HepG2 (cell line): ENCODE data around the gene GNA14. TPM values are rescaled to one million over a fixed set of nuclear protein-coding genes. Genes with fewer than 3 reads are reported as not detected.

Experiments
- ATAC-seq: fragments of 200-7000 bp; cut with Tn5 transposase; 3 replicates; pipeline ENCODE4 v1.9.1; 2020; ENCODE audit warnings: mild to moderate bottlenecking, moderate library complexity
- BruUV-seq: library from RNA; stranded (reverse); fragments of 400-500 nt; replicated peaks from 2 replicates; lab custom pipeline; 2021; lab: Mats Ljungman, UMichigan
- CTCF ChIA-PET: fragments of 300-600 bp; formaldehyde crosslinking; extraction: SDS; loops from one replicate; lab custom pipeline; 2021; ENCODE audit warnings: low total read pairs, inconsistent platforms, low intra/inter-chr PET ratio; lab: Yijun Ruan, JAX
- POLR2A ChIA-PET: fragments of 350-600 bp; sonication (Branson Sonifier 250); formaldehyde crosslinking; loops from one replicate; lab custom pipeline; 2020; ENCODE audit warnings: antibody characterized with exemption, inconsistent platforms; lab: Yijun Ruan, JAX
- DNase-seq: peaks from one replicate; pipeline ENCODE4 v3.0.0-alpha.2; 2015; ENCODE audit warnings: low spot score
- FAIRE-seq: peaks from 3 replicates; lab custom pipeline; 2011; peaks lifted over from hg19 to GRCh38; lab: Jason Lieb, UNC
- H2AFZ ChIP-seq: one replicate; pipeline ENCODE4 v1.6.1; 2011; ENCODE audit warnings: low read length, inconsistent platforms
- H3K27ac ChIP-seq: fragments of 300-600 bp; 3 replicates; pipeline ENCODE4 v1.8.0; 2011; ENCODE audit warnings: mixed run types, mild to moderate bottlenecking, mixed read lengths, low read length, inconsistent platforms; ENCODE audit not compliant: insufficient read depth; ENCODE audit errors: extremely low read length
- H3K27me3 ChIP-seq, 2 experiments: fragments of 200-600 bp in 1 of 2; 2 replicates in 1 of 2; 3 replicates in 1 of 2; pipeline versions ENCODE4 v1.6.0 to v1.8.0; 2011; ENCODE audit warnings: low read length in 2 of 2, mild to moderate bottlenecking in 2 of 2, moderate library complexity in 2 of 2, inconsistent platforms in 1 of 2; ENCODE audit not compliant: insufficient read depth in 2 of 2, control insufficient read depth in 1 of 2
- H3K36me3 ChIP-seq, 2 experiments: fragments of 200-600 bp in 1 of 2; replicated peaks in 1 of 2; 2 replicates in 1 of 2; 3 replicates in 1 of 2; pipeline versions ENCODE4 v1.5.1 to v1.8.0; 2011; ENCODE audit warnings: low read length in 2 of 2, inconsistent platforms in 1 of 2; ENCODE audit not compliant: insufficient read depth in 2 of 2, control insufficient read depth in 1 of 2
- H3K4me1 ChIP-seq: 2 replicates; pipeline ENCODE4 v1.5.1; 2012; ENCODE audit warnings: low read length, inconsistent platforms; ENCODE audit not compliant: insufficient read depth
- H3K4me2 ChIP-seq: 2 replicates; pipeline ENCODE4 v1.6.0; 2011; ENCODE audit warnings: low read depth, low read length, inconsistent platforms
- H3K4me3 ChIP-seq, 3 experiments: fragments of 200-600 bp in 1 of 3; sonication (generic), shearing (Covaris generic) in 1 of 3; replicated peaks in 1 of 3; 2 replicates each; pipeline ENCODE4 v1.5.1; 2011 to 2016; ENCODE audit warnings: low read length in 3 of 3, inconsistent platforms in 2 of 3, low read depth in 2 of 3, mild to moderate bottlenecking in 2 of 3, control low read depth in 1 of 3, mixed read lengths in 1 of 3; ENCODE audit not compliant: insufficient read depth in 1 of 3
- H3K79me2 ChIP-seq: one replicate; pipeline ENCODE4 v1.6.1; 2011; ENCODE audit warnings: low read length, inconsistent platforms; ENCODE audit not compliant: insufficient read depth
- H3K9ac ChIP-seq: 2 replicates; pipeline ENCODE4 v1.6.0; 2011; ENCODE audit warnings: mild to moderate bottlenecking, low read depth, low read length, inconsistent platforms; ENCODE audit not compliant: insufficient read depth
- H3K9me3 ChIP-seq: 2 replicates; pipeline ENCODE4 v1.5.1; 2012; ENCODE audit warnings: mild to moderate bottlenecking, low read length
- H4K20me1 ChIP-seq: 2 replicates; pipeline ENCODE4 v1.6.0; 2011; ENCODE audit warnings: inconsistent platforms, mild to moderate bottlenecking, low read length, moderate library complexity; ENCODE audit not compliant: insufficient read depth
- ATF1 ChIP-seq: IDR thresholded peaks from 2 replicates; pipeline ENCODE4 v1.6.1; 2016; ENCODE audit warnings: mild to moderate bottlenecking, control low read depth
- ATF7-NPFF ChIP-seq: sonication (generic); formaldehyde crosslinking; IDR thresholded peaks from 2 replicates; pipeline ENCODE4 v1.8.1; 2023; ENCODE audit warnings: mild to moderate bottlenecking, low read depth, missing genetic modification reagents, moderate library complexity
- CBX2 ChIP-seq, 2 experiments: fragments of 200-600 bp in 1 of 2; sonication (generic); formaldehyde crosslinking in 1 of 2; IDR thresholded peaks; 2 replicates each; pipeline versions ENCODE4 v1.7.0 to v1.8.1; 2018 to 2022; ENCODE audit warnings: low read depth in 2 of 2, low read length in 1 of 2, mild to moderate bottlenecking in 1 of 2, missing genetic modification reagents in 1 of 2
- FLYWCH1 ChIP-seq: sonication (generic); formaldehyde crosslinking; IDR thresholded peaks from 2 replicates; pipeline ENCODE4 v1.8.1; 2023; ENCODE audit warnings: mild to moderate bottlenecking, missing genetic modification reagents
- IKZF1 ChIP-seq: fragments of 450-650 bp; IDR thresholded peaks from 2 replicates; pipeline ENCODE4 v1.7.1; 2016
- SALL1 ChIP-seq: sonication (generic); formaldehyde crosslinking; IDR thresholded peaks from 2 replicates; pipeline ENCODE4 v1.8.0; 2022; ENCODE audit warnings: mild to moderate bottlenecking, missing genetic modification reagents
- SP4 ChIP-seq: sonication (generic); formaldehyde crosslinking; IDR thresholded peaks from 2 replicates; pipeline ENCODE4 v1.8.1; 2023; ENCODE audit warnings: mild to moderate bottlenecking, missing genetic modification reagents
- STAG1 ChIP-seq: sonication (generic); formaldehyde crosslinking; IDR thresholded peaks from 2 replicates; pipeline ENCODE4 v1.4.0; 2020; ENCODE audit warnings: missing genetic modification reagents
- TBX2 ChIP-seq: sonication (generic); formaldehyde crosslinking; IDR thresholded peaks from 2 replicates; pipeline ENCODE4 v1.5.0; 2020; ENCODE audit warnings: missing genetic modification reagents, mild to moderate bottlenecking, borderline replicate concordance
- ZNF383 ChIP-seq: sonication (generic); formaldehyde crosslinking; IDR thresholded peaks from 2 replicates; pipeline ENCODE4 v1.4.0; 2020; ENCODE audit warnings: missing genetic modification reagents, mild to moderate bottlenecking, borderline replicate concordance
- WGBS: methylation state at CpG from one replicate; pipeline ENCODE4 v1.1.6; 2017; ENCODE audit warnings: low lambda C conversion rate; 5-methylcytosine and 5-hydroxymethylcytosine counted together
- in situ Hi-C: cut with HindIII; loops from 2 replicates; pipeline ENCODE4 v1.10.0; 2017; ENCODE audit warnings: low pct_unique_long_range_greater_than_20kb; ENCODE audit not compliant: extremely low pct_ligation_motif_present
- intact Hi-C: fragments of 100-400 bp; cut with micrococcal nuclease; formaldehyde crosslinking; loops from one replicate; pipeline ENCODE4 v1.10.0; 2022; ENCODE audit not compliant: unreplicated experiment
- polyA plus RNA-seq, 8 experiments: library from polyadenylated mRNA; depleted of rRNA in 3 of 8; stranded (reverse) in 7 of 8; unstranded in 1 of 8; fragments of >200 nt; fragmentation: Illumina TruSeq in 4 of 8; extraction: Trizol in 4 of 8; gene quantifications; 2 replicates each; pipeline versions ENCODE4 v1.2.1 to v1.2.3, GENCODE V29; 2011 to 2016; ENCODE audit warnings: low read depth in 4 of 8, missing spikeins in 1 of 8, mixed read lengths in 1 of 8; ENCODE audit not compliant: insufficient read depth in 1 of 8
- total RNA-seq, 5 experiments: library from RNA; depleted of rRNA; stranded (reverse); fragments of >200 nt; fragmentation: Illumina TruSeq; extraction: Trizol; gene quantifications; 2 replicates each; pipeline ENCODE4 v1.2.3, GENCODE V29; 2016; ENCODE audit warnings: low read depth in 1 of 5
- TF ChIP-seq, protein P1 (sequence below): sonication (generic); formaldehyde crosslinking; IDR thresholded peaks from 2 replicates; pipeline ENCODE4 v1.4.0; 2020; ENCODE audit warnings: missing genetic modification reagents, borderline replicate concordance
- TF ChIP-seq, protein P2 (sequence below), 2 experiments: sonication (generic) in 1 of 2; formaldehyde crosslinking in 1 of 2; IDR thresholded peaks; 2 replicates each; pipeline versions ENCODE4 v1.5.1 to v1.6.1; 2011 to 2020; ENCODE audit warnings: borderline replicate concordance in 1 of 2, low read depth in 1 of 2, low read length in 1 of 2, mild to moderate bottlenecking in 1 of 2, missing genetic modification reagents in 1 of 2, moderate library complexity in 1 of 2
- TF ChIP-seq, protein P3 (sequence below): sonication (generic); formaldehyde crosslinking; IDR thresholded peaks from 2 replicates; pipeline ENCODE4 v1.5.0; 2020; ENCODE audit warnings: mild to moderate bottlenecking, missing genetic modification reagents

The GNA14 gene
- total and polyA plus RNA-seq, 2 of the 13 experiments (the other 11 are each of a cell fraction or from before 2014, with no cell fraction given) = not detected

DNA sequence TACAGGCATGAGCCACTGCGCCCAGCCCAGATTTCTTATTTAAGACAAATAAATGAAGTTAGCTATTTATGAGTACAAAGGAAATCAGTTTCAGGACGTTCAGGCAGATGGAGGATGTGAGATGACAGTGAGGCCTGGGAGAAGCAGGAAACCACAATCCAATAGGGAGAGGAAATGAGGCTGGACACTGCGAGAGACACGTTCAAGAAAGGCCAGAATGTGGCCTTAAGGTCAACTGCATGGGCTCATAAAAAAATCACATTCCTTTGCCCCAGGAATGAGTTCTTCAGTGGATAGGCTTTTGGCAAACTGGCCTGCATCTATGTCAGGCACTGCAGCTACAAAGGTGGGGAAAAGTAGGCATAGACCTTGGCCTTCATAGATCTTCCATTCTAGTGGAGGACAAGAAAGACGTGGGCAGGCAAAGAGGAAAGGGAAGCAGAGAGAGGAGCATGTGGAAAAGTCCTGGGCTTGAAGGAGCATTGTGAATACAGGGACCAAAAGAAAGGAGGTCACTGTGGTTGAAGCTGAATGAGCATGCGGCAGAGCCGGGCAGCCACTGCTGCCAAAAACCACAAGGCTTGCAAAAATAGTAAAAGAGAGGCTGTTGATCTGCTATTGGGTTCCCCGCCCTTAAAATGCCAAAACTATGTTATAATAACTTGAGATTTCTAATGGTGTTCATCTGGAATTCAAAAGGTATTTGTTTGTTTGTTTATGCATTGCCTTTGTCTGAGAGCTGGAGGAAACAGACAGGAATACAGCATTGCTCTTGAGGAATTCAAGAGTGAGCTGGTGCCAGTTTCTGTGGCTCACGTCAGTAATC, 133.0 kb downstream of the GNA14 start:
- peak; percentile 26; the same call in 1 of the 3 replicates for ATAC-seq
- no peaks in the 10 kb centered on the region for H3K36me3 ChIP-seq

More for the DNA sequence above, 133.0 kb downstream of the GNA14 start:
- FAIRE-seq (no peak), DNase-seq (peak; percentile 6)
- Histone ChIP-seq H3K4me2 (no peak overlapping the region), H3K79me2 (no peaks in the 10 kb centered on the region), H3K4me3 (no peak overlapping the region), H3K27me3 (peaks cover 0 to 13% of the 10 kb centered on the region in 2 experiments; a peak in 4 of 5 replicates), H3K4me1 (peaks cover 33% of the 10 kb centered on the region), H4K20me1 (no peaks in the 10 kb centered on the region), H3K27ac (no peak overlapping the region), H2AFZ (no peak overlapping the region), H3K9me3 (no peaks in the 10 kb centered on the region), H3K9ac (no peak overlapping the region)
- intact Hi-C loops = no loop called here
- in situ Hi-C loops = no loop called here
- TF ChIP-seq, protein P1, sequence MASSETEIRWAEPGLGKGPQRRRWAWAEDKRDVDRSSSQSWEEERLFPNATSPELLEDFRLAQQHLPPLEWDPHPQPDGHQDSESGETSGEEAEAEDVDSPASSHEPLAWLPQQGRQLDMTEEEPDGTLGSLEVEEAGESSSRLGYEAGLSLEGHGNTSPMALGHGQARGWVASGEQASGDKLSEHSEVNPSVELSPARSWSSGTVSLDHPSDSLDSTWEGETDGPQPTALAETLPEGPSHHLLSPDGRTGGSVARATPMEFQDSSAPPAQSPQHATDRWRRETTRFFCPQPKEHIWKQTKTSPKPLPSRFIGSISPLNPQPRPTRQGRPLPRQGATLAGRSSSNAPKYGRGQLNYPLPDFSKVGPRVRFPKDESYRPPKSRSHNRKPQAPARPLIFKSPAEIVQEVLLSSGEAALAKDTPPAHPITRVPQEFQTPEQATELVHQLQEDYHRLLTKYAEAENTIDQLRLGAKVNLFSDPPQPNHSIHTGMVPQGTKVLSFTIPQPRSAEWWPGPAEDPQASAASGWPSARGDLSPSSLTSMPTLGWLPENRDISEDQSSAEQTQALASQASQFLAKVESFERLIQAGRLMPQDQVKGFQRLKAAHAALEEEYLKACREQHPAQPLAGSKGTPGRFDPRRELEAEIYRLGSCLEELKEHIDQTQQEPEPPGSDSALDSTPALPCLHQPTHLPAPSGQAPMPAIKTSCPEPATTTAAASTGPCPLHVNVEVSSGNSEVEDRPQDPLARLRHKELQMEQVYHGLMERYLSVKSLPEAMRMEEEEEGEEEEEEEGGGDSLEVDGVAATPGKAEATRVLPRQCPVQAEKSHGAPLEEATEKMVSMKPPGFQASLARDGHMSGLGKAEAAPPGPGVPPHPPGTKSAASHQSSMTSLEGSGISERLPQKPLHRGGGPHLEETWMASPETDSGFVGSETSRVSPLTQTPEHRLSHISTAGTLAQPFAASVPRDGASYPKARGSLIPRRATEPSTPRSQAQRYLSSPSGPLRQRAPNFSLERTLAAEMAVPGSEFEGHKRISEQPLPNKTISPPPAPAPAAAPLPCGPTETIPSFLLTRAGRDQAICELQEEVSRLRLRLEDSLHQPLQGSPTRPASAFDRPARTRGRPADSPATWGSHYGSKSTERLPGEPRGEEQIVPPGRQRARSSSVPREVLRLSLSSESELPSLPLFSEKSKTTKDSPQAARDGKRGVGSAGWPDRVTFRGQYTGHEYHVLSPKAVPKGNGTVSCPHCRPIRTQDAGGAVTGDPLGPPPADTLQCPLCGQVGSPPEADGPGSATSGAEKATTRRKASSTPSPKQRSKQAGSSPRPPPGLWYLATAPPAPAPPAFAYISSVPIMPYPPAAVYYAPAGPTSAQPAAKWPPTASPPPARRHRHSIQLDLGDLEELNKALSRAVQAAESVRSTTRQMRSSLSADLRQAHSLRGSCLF (CRISPR knock-in tag) = no peak
- TF ChIP-seq ATF1 (CRISPR knock-in tag) = no peak
- TF ChIP-seq SP4 (CRISPR knock-in tag) = no peak
- TF ChIP-seq, protein P2, sequence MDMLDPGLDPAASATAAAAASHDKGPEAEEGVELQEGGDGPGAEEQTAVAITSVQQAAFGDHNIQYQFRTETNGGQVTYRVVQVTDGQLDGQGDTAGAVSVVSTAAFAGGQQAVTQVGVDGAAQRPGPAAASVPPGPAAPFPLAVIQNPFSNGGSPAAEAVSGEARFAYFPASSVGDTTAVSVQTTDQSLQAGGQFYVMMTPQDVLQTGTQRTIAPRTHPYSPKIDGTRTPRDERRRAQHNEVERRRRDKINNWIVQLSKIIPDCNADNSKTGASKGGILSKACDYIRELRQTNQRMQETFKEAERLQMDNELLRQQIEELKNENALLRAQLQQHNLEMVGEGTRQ (IDR thresholded peaks at IDR 0.05; ENCODE audit: low read depth, low read length) = no peak
- TF ChIP-seq, protein P2 (CRISPR knock-in tag; IDR thresholded peaks at IDR 0.05; ENCODE audit: borderline replicate concordance) = no peak
- no peak for TF ChIP-seq ZNF383 (CRISPR knock-in tag)
- no peak for TF ChIP-seq CBX2 (IDR thresholded peaks at IDR 0.05; ENCODE audit: low read depth, low read length)
- no peak for TF ChIP-seq CBX2 (CRISPR knock-in tag; IDR thresholded peaks at IDR 0.05; ENCODE audit: low read depth)
- no peak for TF ChIP-seq STAG1 (CRISPR knock-in tag)
- no peak for TF ChIP-seq IKZF1
- no peak for TF ChIP-seq FLYWCH1 (CRISPR knock-in tag)
- no peak for TF ChIP-seq SALL1 (CRISPR knock-in tag)
- no peak for TF ChIP-seq ATF7-NPFF
- TF ChIP-seq TBX2 (CRISPR knock-in tag) = no peak
- TF ChIP-seq, protein P3, sequence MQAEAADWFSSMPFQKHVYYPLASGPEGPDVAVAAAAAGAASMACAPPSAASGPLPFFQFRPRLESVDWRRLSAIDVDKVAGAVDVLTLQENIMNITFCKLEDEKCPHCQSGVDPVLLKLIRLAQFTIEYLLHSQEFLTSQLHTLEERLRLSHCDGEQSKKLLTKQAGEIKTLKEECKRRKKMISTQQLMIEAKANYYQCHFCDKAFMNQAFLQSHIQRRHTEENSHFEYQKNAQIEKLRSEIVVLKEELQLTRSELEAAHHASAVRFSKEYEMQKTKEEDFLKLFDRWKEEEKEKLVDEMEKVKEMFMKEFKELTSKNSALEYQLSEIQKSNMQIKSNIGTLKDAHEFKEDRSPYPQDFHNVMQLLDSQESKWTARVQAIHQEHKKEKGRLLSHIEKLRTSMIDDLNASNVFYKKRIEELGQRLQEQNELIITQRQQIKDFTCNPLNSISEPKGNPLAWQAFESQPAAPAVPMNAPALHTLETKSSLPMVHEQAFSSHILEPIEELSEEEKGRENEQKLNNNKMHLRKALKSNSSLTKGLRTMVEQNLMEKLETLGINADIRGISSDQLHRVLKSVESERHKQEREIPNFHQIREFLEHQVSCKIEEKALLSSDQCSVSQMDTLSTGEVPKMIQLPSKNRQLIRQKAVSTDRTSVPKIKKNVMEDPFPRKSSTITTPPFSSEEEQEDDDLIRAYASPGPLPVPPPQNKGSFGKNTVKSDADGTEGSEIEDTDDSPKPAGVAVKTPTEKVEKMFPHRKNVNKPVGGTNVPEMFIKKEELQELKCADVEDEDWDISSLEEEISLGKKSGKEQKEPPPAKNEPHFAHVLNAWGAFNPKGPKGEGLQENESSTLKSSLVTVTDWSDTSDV (CRISPR knock-in tag) = no peak
- CTCF ChIA-PET = no interaction called here
- 16% methylated on average over 9 of the region's 9 CpGs for WGBS
- no TSS peak for BruUV-seq
- POLR2A ChIA-PET = no interaction called here
